MM.1S (cell line): Measurements from ENCODE around the gene CACNA1C.

Experiments
- DNase-seq: peaks from one replicate; pipeline ENCODE4 v3.0.0-alpha.2; 2015
- H2AFZ ChIP-seq: fragments of 300-600 bp; sonication (generic); 2 replicates; pipeline ENCODE4 v1.6.0; 2016; ENCODE audit warnings: antibody characterized with exemption, low read length
- H3F3A ChIP-seq: fragments of 300-600 bp; sonication (generic); 2 replicates; pipeline ENCODE4 v1.6.1; 2016; ENCODE audit warnings: mild to moderate bottlenecking, antibody characterized with exemption, low read length, moderate library complexity, mixed read lengths; ENCODE audit not compliant: insufficient read depth
- H3K27ac ChIP-seq: fragments of 300-600 bp; sonication (generic); 2 replicates; pipeline ENCODE4 v1.5.1; 2016; ENCODE audit warnings: mild to moderate bottlenecking, low read length
- H3K27me3 ChIP-seq: fragments of 300-600 bp; sonication (generic); replicated peaks from 2 replicates; pipeline ENCODE4 v1.6.0; 2016; ENCODE audit warnings: low read length; ENCODE audit not compliant: insufficient read depth
- H3K36me3 ChIP-seq: fragments of 300-600 bp; sonication (generic); replicated peaks from 2 replicates; pipeline ENCODE4 v1.6.1; 2016; ENCODE audit warnings: mild to moderate bottlenecking, low read length, mixed read lengths; ENCODE audit not compliant: insufficient read depth
- H3K4me1 ChIP-seq: fragments of 300-600 bp; sonication (generic); 2 replicates; pipeline ENCODE4 v1.6.1; 2016; ENCODE audit warnings: low read length, mixed read lengths
- H3K4me2 ChIP-seq: fragments of 300-600 bp; sonication (generic); 2 replicates; pipeline ENCODE4 v1.6.0; 2016; ENCODE audit warnings: low read depth, low read length
- H3K4me3 ChIP-seq: fragments of 300-600 bp; sonication (generic); 2 replicates; pipeline ENCODE4 v1.5.1; 2016; ENCODE audit warnings: low read length, mixed read lengths
- H3K79me2 ChIP-seq: fragments of 300-600 bp; sonication (generic); 2 replicates; pipeline ENCODE4 v1.6.1; 2016; ENCODE audit warnings: mixed run types, low read length, mixed read lengths
- H3K9ac ChIP-seq: fragments of 300-600 bp; sonication (generic); 2 replicates; pipeline ENCODE4 v1.6.1; 2016; ENCODE audit warnings: low read length, mixed read lengths
- H3K9me2 ChIP-seq: fragments of 300-600 bp; sonication (generic); replicated peaks from 2 replicates; pipeline ENCODE4 v1.6.1; 2016; ENCODE audit warnings: mild to moderate bottlenecking, low read length, mixed read lengths; ENCODE audit not compliant: insufficient read depth
- H3K9me3 ChIP-seq: fragments of 300-600 bp; sonication (generic); replicated peaks from 2 replicates; pipeline ENCODE4 v1.6.1; 2016; ENCODE audit warnings: mild to moderate bottlenecking, low read length, mixed read lengths; ENCODE audit not compliant: insufficient read depth
- H4K20me1 ChIP-seq: fragments of 300-600 bp; sonication (generic); 2 replicates; pipeline ENCODE4 v1.6.1; 2016; ENCODE audit warnings: mild to moderate bottlenecking, low read length, moderate library complexity, mixed read lengths; ENCODE audit not compliant: insufficient read depth
- CTCF ChIP-seq: fragments of 300-600 bp; sonication (generic); IDR thresholded peaks from 2 replicates; pipeline ENCODE4 v1.5.1; 2016; ENCODE audit warnings: antibody characterized with exemption, low read length, mixed read lengths
- EZH2 ChIP-seq: fragments of 300-600 bp; sonication (generic); optimal IDR thresholded peaks from 2 replicates; pipeline ENCODE3; 2017; ENCODE audit warnings: low read depth, mild to moderate bottlenecking, antibody characterized with exemption, low read length, mixed read lengths
- EZH2phosphoT487 ChIP-seq: fragments of 300-600 bp; sonication (generic); IDR thresholded peaks from 2 replicates; pipeline ENCODE4 v1.6.1; 2018; ENCODE audit warnings: antibody characterized with exemption, low read length

CACNA1C gene

DNA sequence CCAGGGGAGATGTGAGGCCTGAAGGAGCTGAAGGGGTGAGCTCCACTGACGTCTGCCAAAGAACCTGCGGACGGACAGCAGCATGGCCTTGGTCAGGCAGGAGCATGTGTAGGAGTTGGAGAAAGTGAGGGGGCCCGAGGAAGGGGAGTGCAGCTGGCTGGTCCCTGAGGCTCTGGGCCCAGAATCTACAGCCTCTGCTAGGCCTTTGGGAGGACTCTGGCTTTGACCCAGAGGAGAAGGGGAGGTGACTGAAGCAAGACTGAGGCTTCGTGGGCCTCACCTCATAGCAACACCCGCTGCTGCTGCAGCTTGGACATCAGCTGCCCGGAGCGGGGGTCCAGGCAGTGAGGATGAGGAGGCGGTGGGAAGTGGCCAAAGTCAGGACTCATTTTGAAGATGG, 525.4 kb downstream of the CACNA1C start:
- no peak overlapping the region for H2AFZ ChIP-seq
- H3F3A ChIP-seq: no peaks in the 10 kb centered on the region
- H3K36me3 ChIP-seq: no peaks in the 10 kb centered on the region
- no peaks in the 10 kb centered on the region for H3K9me2 ChIP-seq
- no peak overlapping the region for H3K4me3 ChIP-seq
- no peaks in the 10 kb centered on the region for H3K27me3 ChIP-seq
- peaks cover 15% of the 10 kb centered on the region; the same call in 1 of the 2 replicates for H3K4me1 ChIP-seq
- no peaks in the 10 kb centered on the region for H4K20me1 ChIP-seq
- TF ChIP-seq EZH2phosphoT487: no peak
- TF ChIP-seq CTCF: no peak
- no peak for TF ChIP-seq EZH2
- no peak for DNase-seq
- no peaks in the 10 kb centered on the region for H3K79me2 ChIP-seq
- no peak overlapping the region for H3K4me2 ChIP-seq
- no peak overlapping the region for H3K27ac ChIP-seq
- no peak overlapping the region for H3K9ac ChIP-seq
- H3K9me3 ChIP-seq: no peaks in the 10 kb centered on the region

- Histone ChIP-seq H3K27ac (no peak overlapping the region), H3K9me2 (no peaks in the 10 kb centered on the region), H2AFZ (no peak overlapping the region), H3K27me3 (0 out of 2 replicates have a peak, but pooled peaks cover 5% of the 10 kb centered on the region), H3K9ac (no peak overlapping the region), H4K20me1 (no peaks in the 10 kb centered on the region), H3K4me2 (no peak overlapping the region), H3K79me2 (no peaks in the 10 kb centered on the region), H3K4me1 (peaks cover 18% of the 10 kb centered on the region; the same call in 1 of the 2 replicates), H3K36me3 (no peaks in the 10 kb centered on the region), H3F3A (no peaks in the 10 kb centered on the region), H3K9me3 (no peaks in the 10 kb centered on the region), H3K4me3 (no peak overlapping the region)
- no peak for DNase-seq
- no peak for TF ChIP-seq EZH2
- TF ChIP-seq EZH2phosphoT487: no peak
- TF ChIP-seq CTCF: no peak
Observed at GRCh38 chr12:2578772-2579171, 526.0 kb downstream of the CACNA1C start.

GRCh38 chr12:2580821-2581220, 528.0 kb downstream of the CACNA1C start:
- H3K27ac ChIP-seq: no peak overlapping the region
- no peaks in the 10 kb centered on the region for H3K36me3 ChIP-seq
- H3K9me3 ChIP-seq: no peaks in the 10 kb centered on the region
- no peak overlapping the region for H3K4me2 ChIP-seq
- H3K4me1 ChIP-seq: peaks cover 8% of the 10 kb centered on the region; the same call in 1 of the 2 replicates
- no peak overlapping the region for H3K9ac ChIP-seq
- no peak overlapping the region for H2AFZ ChIP-seq
- 0 out of 2 replicates have a peak, but pooled peaks cover 7% of the 10 kb centered on the region for H3K27me3 ChIP-seq
- H3K4me3 ChIP-seq: no peak overlapping the region
- TF ChIP-seq EZH2 (no peak), CTCF (no peak), EZH2phosphoT487 (no peak)
- H4K20me1 ChIP-seq: no peaks in the 10 kb centered on the region
- H3K9me2 ChIP-seq: no peaks in the 10 kb centered on the region
- no peaks in the 10 kb centered on the region for H3K79me2 ChIP-seq
- H3F3A ChIP-seq: no peaks in the 10 kb centered on the region
- DNase-seq: no peak
